ENCODE measurements around the gene HELZ2.

Gene HELZ2

DNA sequence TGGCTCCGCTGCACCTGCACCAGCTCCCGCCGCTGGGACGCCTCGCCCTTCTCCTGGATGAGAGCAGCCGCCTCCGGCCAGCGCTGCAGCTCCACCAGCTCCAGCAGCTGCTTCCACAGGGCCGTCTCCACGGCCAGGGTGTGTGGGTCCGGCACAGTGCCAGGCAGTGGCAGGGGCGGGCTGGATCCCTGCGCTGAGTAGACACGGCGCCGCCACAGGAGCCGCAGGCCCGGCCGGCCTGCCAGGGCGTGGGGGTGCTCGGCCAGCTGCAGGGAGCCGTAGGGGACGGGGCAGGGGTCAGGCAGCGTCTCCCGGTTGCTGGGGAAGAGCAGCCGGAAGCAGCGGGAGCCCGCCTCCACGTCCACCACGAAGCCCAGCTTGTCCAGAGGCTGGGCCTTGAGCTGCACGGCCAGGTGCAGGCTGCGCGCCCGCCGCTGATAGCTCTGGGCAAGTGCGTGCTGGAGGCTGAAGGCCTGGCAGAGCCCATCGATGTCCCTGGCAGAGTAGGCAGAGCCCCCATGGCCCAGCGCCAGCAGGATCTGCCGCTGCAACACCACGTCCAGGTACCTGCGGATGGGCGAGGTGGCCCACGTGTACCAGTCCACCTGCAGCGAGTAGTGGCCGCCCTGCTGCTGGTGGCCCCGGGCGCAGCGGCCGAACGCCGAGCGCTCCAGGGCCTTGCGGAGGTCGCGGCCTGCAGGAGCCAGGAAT lies 10.7 kb downstream of the HELZ2 start:
- H3K9me3 ChIP-seq (ENCODE audit: control insufficient read depth, insufficient read depth, low read length) = no peaks in the 10 kb centered on the region
- no peak for TF ChIP-seq EZH2phosphoT487 (IDR thresholded peaks at IDR 0.05; ENCODE audit: borderline replicate concordance, low read length)
- TF ChIP-seq, protein P1, sequence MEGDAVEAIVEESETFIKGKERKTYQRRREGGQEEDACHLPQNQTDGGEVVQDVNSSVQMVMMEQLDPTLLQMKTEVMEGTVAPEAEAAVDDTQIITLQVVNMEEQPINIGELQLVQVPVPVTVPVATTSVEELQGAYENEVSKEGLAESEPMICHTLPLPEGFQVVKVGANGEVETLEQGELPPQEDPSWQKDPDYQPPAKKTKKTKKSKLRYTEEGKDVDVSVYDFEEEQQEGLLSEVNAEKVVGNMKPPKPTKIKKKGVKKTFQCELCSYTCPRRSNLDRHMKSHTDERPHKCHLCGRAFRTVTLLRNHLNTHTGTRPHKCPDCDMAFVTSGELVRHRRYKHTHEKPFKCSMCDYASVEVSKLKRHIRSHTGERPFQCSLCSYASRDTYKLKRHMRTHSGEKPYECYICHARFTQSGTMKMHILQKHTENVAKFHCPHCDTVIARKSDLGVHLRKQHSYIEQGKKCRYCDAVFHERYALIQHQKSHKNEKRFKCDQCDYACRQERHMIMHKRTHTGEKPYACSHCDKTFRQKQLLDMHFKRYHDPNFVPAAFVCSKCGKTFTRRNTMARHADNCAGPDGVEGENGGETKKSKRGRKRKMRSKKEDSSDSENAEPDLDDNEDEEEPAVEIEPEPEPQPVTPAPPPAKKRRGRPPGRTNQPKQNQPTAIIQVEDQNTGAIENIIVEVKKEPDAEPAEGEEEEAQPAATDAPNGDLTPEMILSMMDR (IDR thresholded peaks at IDR 0.05; ENCODE audit: low read depth, low read length, poor library complexity, severe bottlenecking) = no peak

DNA sequence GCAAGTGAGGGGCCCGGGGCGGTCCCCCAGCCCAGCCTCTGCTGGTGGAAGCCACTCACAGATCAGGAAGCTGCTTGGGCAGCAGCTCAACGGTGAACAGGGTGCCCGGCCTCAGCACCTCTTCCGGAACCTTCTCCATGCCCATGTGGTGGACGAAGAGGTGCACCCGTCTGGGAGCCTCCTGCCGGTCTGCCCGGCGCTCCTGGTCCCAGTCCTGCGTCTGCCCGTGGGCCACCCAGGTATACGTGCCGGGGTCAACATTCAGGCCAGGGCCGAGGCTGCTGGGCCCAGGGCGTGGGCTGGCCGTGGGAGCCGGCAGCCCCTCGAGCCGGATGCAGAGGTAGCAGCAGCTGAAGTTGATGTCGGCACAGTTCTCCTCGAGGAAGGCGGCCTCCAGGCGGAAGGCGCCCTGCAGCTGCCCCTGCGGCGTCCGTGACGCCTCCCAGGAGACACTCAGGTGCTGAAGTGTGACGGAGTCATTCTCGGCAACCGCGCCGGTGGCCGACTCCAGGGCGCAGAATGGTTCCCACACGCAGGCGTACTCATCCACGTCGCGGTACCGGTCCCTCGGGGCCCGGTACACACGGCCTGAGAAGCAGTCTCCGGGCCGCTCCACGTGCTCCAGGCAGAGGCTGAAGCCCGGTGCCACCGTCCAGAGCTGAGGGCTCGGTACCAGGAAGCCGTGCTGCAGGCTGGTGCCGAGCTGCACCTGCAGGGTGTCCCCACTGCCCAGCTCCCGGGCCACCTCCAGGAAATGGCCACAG lies 11.4 kb downstream of the HELZ2 start:
- TF ChIP-seq EZH2phosphoT487 (IDR thresholded peaks at IDR 0.05; ENCODE audit: borderline replicate concordance, low read length) = no peak
- TF ChIP-seq, protein P1 (IDR thresholded peaks at IDR 0.05; ENCODE audit: low read depth, low read length, poor library complexity, severe bottlenecking) = no peak
- Histone ChIP-seq H3K4me3 (ENCODE audit: low read length) (no peak overlapping the region), H3K27me3 (ENCODE audit: control insufficient read depth, low read length) (peaks cover 6% of the 10 kb centered on the region), H3K9me3 (ENCODE audit: control insufficient read depth, insufficient read depth, low read length) (no peaks in the 10 kb centered on the region), H3K4me2 (ENCODE audit: low read length) (peak overlapping the region; percentile 41), H4K20me1 (ENCODE audit: control insufficient read depth, insufficient read depth, low read depth, low read length) (no peaks in the 10 kb centered on the region), H3K9me2 (replicated peaks; ENCODE audit: control insufficient read depth, low read length) (no peaks in the 10 kb centered on the region), H3K79me2 (ENCODE audit: control insufficient read depth, low read length) (no peaks in the 10 kb centered on the region), H3K36me3 (ENCODE audit: control insufficient read depth, low read length) (no peaks in the 10 kb centered on the region), H3K27ac (ENCODE audit: low read depth, low read length) (no peak overlapping the region), H3K4me1 (ENCODE audit: control insufficient read depth, low read length) (peaks cover 14% of the 10 kb centered on the region), H3F3A (ENCODE audit: control insufficient read depth, insufficient read depth) (no peaks in the 10 kb centered on the region)

More for the DNA sequence above, 10.7 kb downstream of the HELZ2 start:
- H3K27ac ChIP-seq (ENCODE audit: low read depth, low read length) = no peak overlapping the region
- H4K20me1 ChIP-seq (ENCODE audit: control insufficient read depth, insufficient read depth, low read depth, low read length) = peaks cover 3% of the 10 kb centered on the region; the same call in 1 of the 2 replicates
- H3K27me3 ChIP-seq (ENCODE audit: control insufficient read depth, low read length) = peaks cover 13% of the 10 kb centered on the region
- H3K4me2 ChIP-seq (ENCODE audit: low read length) = peak overlapping the region; percentile 41
- H3K9me2 ChIP-seq (replicated peaks; ENCODE audit: control insufficient read depth, low read length) = no peaks in the 10 kb centered on the region
- H3K79me2 ChIP-seq (ENCODE audit: control insufficient read depth, low read length) = no peaks in the 10 kb centered on the region
- no peak overlapping the region for H3K4me3 ChIP-seq (ENCODE audit: low read length)
- H3K4me1 ChIP-seq (ENCODE audit: control insufficient read depth, low read length) = peaks cover 21% of the 10 kb centered on the region
- H3F3A ChIP-seq (ENCODE audit: control insufficient read depth, insufficient read depth) = no peaks in the 10 kb centered on the region
- H3K36me3 ChIP-seq (ENCODE audit: control insufficient read depth, low read length) = no peaks in the 10 kb centered on the region

DNA sequence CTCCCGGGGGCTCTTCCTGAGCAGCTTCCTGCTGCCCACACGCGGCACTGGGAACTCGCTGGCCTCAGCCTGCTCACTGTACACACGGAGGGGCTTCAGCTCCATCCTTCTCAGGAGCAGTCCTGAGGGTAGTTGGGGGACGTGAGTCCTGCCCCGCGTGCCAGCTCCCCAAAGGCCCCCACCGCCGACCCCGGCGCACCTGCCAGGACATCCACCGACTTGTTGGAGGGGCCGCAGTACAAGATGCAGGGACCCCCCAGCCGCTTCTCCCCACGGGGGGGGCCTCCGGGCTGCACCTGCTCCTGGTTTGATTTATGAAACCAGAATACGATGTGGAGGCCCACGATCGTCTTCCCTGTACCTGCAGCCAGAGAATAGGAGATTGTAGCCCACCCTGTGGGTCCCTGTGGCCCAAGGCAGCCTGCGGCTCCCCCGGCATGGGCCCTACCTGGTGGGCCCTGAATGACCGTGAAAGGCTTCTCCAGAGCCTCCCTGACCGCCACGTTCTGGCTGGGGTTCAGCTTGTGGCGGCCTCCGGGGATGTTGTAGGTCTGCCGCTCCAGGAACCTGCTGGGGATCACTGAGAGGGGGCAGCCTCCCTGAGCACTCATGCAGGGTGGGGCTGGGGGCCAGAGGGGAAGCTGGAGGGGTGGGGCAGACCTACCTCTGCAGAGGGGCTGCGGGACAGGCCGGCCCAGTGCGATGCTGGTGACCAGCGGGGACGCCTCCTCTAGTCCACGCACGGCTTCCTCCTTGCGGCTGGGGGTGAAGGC lies 12.2 kb downstream of the HELZ2 start:
- Histone ChIP-seq H3F3A (ENCODE audit: control insufficient read depth, insufficient read depth) (no peaks in the 10 kb centered on the region), H3K9me3 (ENCODE audit: control insufficient read depth, insufficient read depth, low read length) (no peaks in the 10 kb centered on the region), H3K4me2 (ENCODE audit: low read length) (no peak overlapping the region), H3K9me2 (replicated peaks; ENCODE audit: control insufficient read depth, low read length) (no peaks in the 10 kb centered on the region), H4K20me1 (ENCODE audit: control insufficient read depth, insufficient read depth, low read depth, low read length) (no peaks in the 10 kb centered on the region), H3K36me3 (ENCODE audit: control insufficient read depth, low read length) (no peaks in the 10 kb centered on the region), H3K79me2 (ENCODE audit: control insufficient read depth, low read length) (no peaks in the 10 kb centered on the region), H3K27me3 (ENCODE audit: control insufficient read depth, low read length) (peaks cover 2% of the 10 kb centered on the region; the same call in 1 of the 2 replicates), H3K4me1 (ENCODE audit: control insufficient read depth, low read length) (peaks cover 12% of the 10 kb centered on the region), H3K4me3 (ENCODE audit: low read length) (no peak overlapping the region), H3K27ac (ENCODE audit: low read depth, low read length) (no peak overlapping the region)
- TF ChIP-seq, protein P1 (IDR thresholded peaks at IDR 0.05; ENCODE audit: low read depth, low read length, poor library complexity, severe bottlenecking) = no peak
- TF ChIP-seq EZH2phosphoT487 (IDR thresholded peaks at IDR 0.05; ENCODE audit: borderline replicate concordance, low read length) = no peak

All from DOHH2 (cell line).